Neural crest cell (in vitro differentiated cells): ENCODE results near the gene RPP14. TPM values are rescaled to one million over a fixed set of nuclear protein-coding genes. Genes with fewer than 3 reads are reported as not detected.

Experiments
- DNase-seq: peaks from one replicate; pipeline ENCODE4 v3.0.0; 2021; ENCODE audit warnings: low read depth, mixed read lengths, low spot score
- H3K27ac Mint-ChIP-seq: one replicate; pipeline ENCODE4 v1.8.0; 2021; ENCODE audit warnings: mild to moderate bottlenecking, mixed read lengths; ENCODE audit not compliant: unreplicated experiment
- H3K27me3 Mint-ChIP-seq: 2 replicates; pipeline ENCODE4 v1.8.0; 2021; ENCODE audit warnings: low read depth, mild to moderate bottlenecking, mixed read lengths
- H3K36me3 Mint-ChIP-seq: 2 replicates; pipeline ENCODE4 v1.8.0; 2021; ENCODE audit warnings: low read depth, mild to moderate bottlenecking, mixed read lengths
- H3K4me1 Mint-ChIP-seq: 2 replicates; pipeline ENCODE4 v1.8.0; 2021; ENCODE audit warnings: mixed read lengths
- H3K4me3 Mint-ChIP-seq: one replicate; pipeline ENCODE4 v1.8.0; 2021; ENCODE audit warnings: mild to moderate bottlenecking, mixed read lengths
- H3K9me3 Mint-ChIP-seq: 2 replicates; pipeline ENCODE4 v1.8.0; 2021; ENCODE audit warnings: mixed read lengths
- CTCF ChIP-seq: fragments of 200-600 bp; sonication (generic); conservative IDR thresholded peaks from 2 replicates; pipeline ENCODE4 v1.5.0; 2021; ENCODE audit warnings: antibody characterized with exemption, mild to moderate bottlenecking
- long read RNA-seq: library from polyadenylated mRNA; unstranded; transcript quantifications from one replicate; pipeline ENCODE4 v2.0.0, GENCODE V29; 2020
- total RNA-seq: library from RNA; stranded (reverse); gene quantifications from 2 replicates; pipeline ENCODE4 v1.2.1, GENCODE V29; 2021

RPP14 gene
- total RNA-seq, result 29.9 and 30.9 TPM in 2 replicates
- long read RNA-seq, full-length matches to known transcripts, result 71 of 80 reads
- long read RNA-seq, partial matches to known transcripts, result 1 of 80 reads
- long read RNA-seq, other reads (novel, unspliced or antisense), result 8 of 80 reads

DNA sequence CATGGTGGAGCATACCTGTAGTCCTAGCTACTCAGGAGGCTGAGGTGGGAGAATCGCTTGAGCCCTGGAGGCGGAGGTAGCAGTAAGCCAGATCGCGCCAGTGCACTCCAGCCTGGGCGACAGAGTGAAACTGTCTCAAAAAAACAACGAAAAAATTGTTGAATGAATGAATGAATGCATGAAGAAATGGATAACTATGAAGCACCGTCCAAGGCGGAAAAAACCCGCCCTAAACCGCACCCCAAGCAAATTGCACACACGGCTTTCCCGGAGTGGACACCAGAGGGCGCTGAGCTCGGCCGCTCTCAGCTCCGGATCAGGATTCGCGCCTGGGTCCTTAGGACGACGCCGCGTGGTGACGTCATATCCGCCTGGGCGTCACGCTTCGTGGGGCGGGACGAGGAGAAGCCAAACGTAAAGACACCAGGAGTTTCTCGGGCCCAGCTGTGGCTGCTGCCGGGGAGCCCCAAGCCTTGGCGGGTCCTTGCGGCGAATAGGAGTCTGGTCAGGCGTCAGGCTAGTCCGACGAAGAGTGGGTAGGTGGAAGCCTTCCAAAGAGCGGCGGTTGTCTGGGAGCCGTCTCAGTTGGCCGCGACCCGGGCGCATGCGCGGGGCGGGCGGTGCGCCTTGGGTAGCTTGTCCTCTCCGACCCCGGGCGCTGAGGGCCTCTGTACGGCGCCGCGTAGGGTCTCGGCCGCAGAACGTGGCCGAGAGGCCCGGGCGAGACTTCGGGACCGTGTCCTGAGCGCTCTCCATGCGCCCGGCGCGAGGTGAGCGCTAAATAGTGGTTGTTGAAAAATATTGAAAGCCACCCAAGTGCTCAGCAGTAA is at the start of gene RPP14, which contains the start of gene HTD2:
RPP14 (plus strand) TSS at position 364 of the 830 bp plus-strand sequence. CDS start 4,085 bp downstream, outside the sequence.
HTD2 (plus strand) TSS at position 639 of the 830 bp plus-strand sequence. CDS start 11,094 bp downstream, outside the sequence.
- peak within 1 kb of the TSS; percentile 98 for H3K4me3 Mint-ChIP-seq
- peaks cover 30% of the 10 kb centered on the region for H3K27me3 Mint-ChIP-seq
- H3K36me3 Mint-ChIP-seq, result peaks cover 12% of the 10 kb centered on the region
- H3K27ac Mint-ChIP-seq, result peak within 1 kb of the TSS; percentile 100
- peak; percentile 98 for TF ChIP-seq CTCF
- peaks cover 23% of the 10 kb centered on the region for H3K4me1 Mint-ChIP-seq
- peak; percentile 97 for DNase-seq
- no peaks in the 10 kb centered on the region for H3K9me3 Mint-ChIP-seq

DNA sequence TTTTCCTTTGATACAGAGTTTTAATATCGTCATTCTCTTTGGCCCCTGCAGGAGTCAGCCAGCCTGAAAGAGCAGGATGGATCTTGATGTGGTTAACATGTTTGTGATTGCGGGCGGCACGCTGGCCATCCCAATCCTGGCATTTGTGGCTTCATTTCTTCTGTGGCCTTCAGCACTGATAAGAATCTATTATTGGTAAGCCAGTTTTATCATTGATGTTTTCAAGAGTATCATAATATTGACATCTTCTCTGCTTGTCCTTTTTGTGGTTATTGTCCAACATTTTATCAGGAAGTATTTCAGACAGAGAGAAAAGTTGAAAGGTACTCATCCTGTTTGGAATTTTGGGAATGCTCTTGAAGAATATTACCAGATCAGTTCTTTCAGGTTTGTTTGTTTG is 49.5 kb upstream of the RPP14 start:
- no peak for TF ChIP-seq CTCF
- Mint-ChIP-seq H3K36me3 (peaks cover 5% of the 10 kb centered on the region), H3K9me3 (no peaks in the 10 kb centered on the region), H3K4me3 (no peak overlapping the region), H3K27ac (no peak overlapping the region), H3K27me3 (no peaks in the 10 kb centered on the region), H3K4me1 (peaks cover 17% of the 10 kb centered on the region)
- no peak for DNase-seq

- Mint-ChIP-seq H3K36me3 (peaks cover 5% of the 10 kb centered on the region), H3K27ac (peak overlapping the region; percentile 2), H3K9me3 (no peaks in the 10 kb centered on the region), H3K27me3 (no peaks in the 10 kb centered on the region), H3K4me3 (no peak overlapping the region), H3K4me1 (peaks cover 17% of the 10 kb centered on the region)
- no peak for TF ChIP-seq CTCF
- no peak for DNase-seq
Observed at GRCh38 chr3:58258392-58259055, 47.5 kb upstream of the RPP14 start.

- peaks cover 17% of the 10 kb centered on the region for H3K4me1 Mint-ChIP-seq
- no peak for TF ChIP-seq CTCF
- peaks cover 5% of the 10 kb centered on the region for H3K36me3 Mint-ChIP-seq
- no peak for DNase-seq
- H3K27me3 Mint-ChIP-seq, result no peaks in the 10 kb centered on the region
- H3K9me3 Mint-ChIP-seq, result no peaks in the 10 kb centered on the region
- H3K4me3 Mint-ChIP-seq, result no peak overlapping the region
- H3K27ac Mint-ChIP-seq, result no peak overlapping the region
Observed at GRCh38 chr3:58260261-58260731, 45.7 kb upstream of the RPP14 start.

- no peak for DNase-seq
- Mint-ChIP-seq H3K4me1 (peaks cover 17% of the 10 kb centered on the region), H3K36me3 (peaks cover 5% of the 10 kb centered on the region), H3K27ac (no peak overlapping the region), H3K9me3 (no peaks in the 10 kb centered on the region), H3K27me3 (no peaks in the 10 kb centered on the region), H3K4me3 (no peak overlapping the region)
- no peak for TF ChIP-seq CTCF
Observed at GRCh38 chr3:58260733-58261132, 45.3 kb upstream of the RPP14 start.
